Measurements from ENCODE around the gene SLC35A2.

Gene SLC35A2

GRCh38 chrX:48918643-48919340 is 7.3 kb upstream of the SLC35A2 start, which contains the start of gene PIM2:
PIM2 (minus strand) TSS chrX:48919024; CDS start chrX:48918834, 190 bp downstream.
- peak within 1 kb of the TSS; percentile 76 for H3K4me3 ChIP-seq (ENCODE audit: severe bottlenecking)
- H3K4me1 ChIP-seq (ENCODE audit: insufficient read depth, poor library complexity, severe bottlenecking) = peaks cover 3% of the 10 kb centered on the region
- ATAC-seq (ENCODE audit: low read depth) = peak; percentile 82
- TF ChIP-seq CTCF (IDR thresholded peaks at IDR 0.05; ENCODE audit: poor library complexity, severe bottlenecking) = no peak
- no peaks in the 10 kb centered on the region for H3K27me3 ChIP-seq (ENCODE audit: insufficient read depth, poor library complexity, severe bottlenecking)
- H3K36me3 ChIP-seq (ENCODE audit: low read depth) = peaks cover 21% of the 10 kb centered on the region
- H3K27ac ChIP-seq (ENCODE audit: poor library complexity, severe bottlenecking) = peak within 1 kb of the TSS; percentile 53
- DNase-seq (ENCODE audit: low spot score) = peak; percentile 90
- H3K9me3 ChIP-seq (ENCODE audit: severe bottlenecking) = no peaks in the 10 kb centered on the region

GRCh38 chrX:48918301-48918642 is 6.8 kb upstream of the SLC35A2 start:
- TF ChIP-seq CTCF (IDR thresholded peaks at IDR 0.05; ENCODE audit: poor library complexity, severe bottlenecking) = no peak
- ATAC-seq (ENCODE audit: low read depth) (no peak), DNase-seq (ENCODE audit: low spot score) (no peak)
- peak overlapping the region; percentile 76 for H3K4me3 ChIP-seq (ENCODE audit: severe bottlenecking)
- no peaks in the 10 kb centered on the region for H3K27me3 ChIP-seq (ENCODE audit: insufficient read depth, poor library complexity, severe bottlenecking)
- peaks cover 3% of the 10 kb centered on the region for H3K4me1 ChIP-seq (ENCODE audit: insufficient read depth, poor library complexity, severe bottlenecking)
- H3K9me3 ChIP-seq (ENCODE audit: severe bottlenecking) = no peaks in the 10 kb centered on the region
- peaks cover 21% of the 10 kb centered on the region for H3K36me3 ChIP-seq (ENCODE audit: low read depth)
- H3K27ac ChIP-seq (ENCODE audit: poor library complexity, severe bottlenecking) = peak overlapping the region; percentile 53

GRCh38 chrX:48917139-48918001 is 5.9 kb upstream of the SLC35A2 start:
- peak overlapping the region; percentile 53 for H3K27ac ChIP-seq (ENCODE audit: poor library complexity, severe bottlenecking)
- peak; percentile 78 for DNase-seq (ENCODE audit: low spot score)
- no peaks in the 10 kb centered on the region for H3K27me3 ChIP-seq (ENCODE audit: insufficient read depth, poor library complexity, severe bottlenecking)
- peak; percentile 38 for ATAC-seq (ENCODE audit: low read depth)
- peak; percentile 89 for TF ChIP-seq CTCF (IDR thresholded peaks at IDR 0.05; ENCODE audit: poor library complexity, severe bottlenecking)
- H3K36me3 ChIP-seq (ENCODE audit: low read depth) = peaks cover 21% of the 10 kb centered on the region
- peak overlapping the region; percentile 76 for H3K4me3 ChIP-seq (ENCODE audit: severe bottlenecking)
- no peaks in the 10 kb centered on the region for H3K9me3 ChIP-seq (ENCODE audit: severe bottlenecking)
- H3K4me1 ChIP-seq (ENCODE audit: insufficient read depth, poor library complexity, severe bottlenecking) = peaks cover 3% of the 10 kb centered on the region

GRCh38 chrX:48914593-48915493 is 3.4 kb upstream of the SLC35A2 start:
- no peaks in the 10 kb centered on the region for H3K9me3 ChIP-seq (ENCODE audit: severe bottlenecking)
- ATAC-seq (ENCODE audit: low read depth) (no peak), DNase-seq (ENCODE audit: low spot score) (no peak)
- no peak overlapping the region for H3K4me3 ChIP-seq (ENCODE audit: severe bottlenecking)
- no peak overlapping the region for H3K27ac ChIP-seq (ENCODE audit: poor library complexity, severe bottlenecking)
- peaks cover 3% of the 10 kb centered on the region for H3K4me1 ChIP-seq (ENCODE audit: insufficient read depth, poor library complexity, severe bottlenecking)
- no peak for TF ChIP-seq CTCF (IDR thresholded peaks at IDR 0.05; ENCODE audit: poor library complexity, severe bottlenecking)
- H3K27me3 ChIP-seq (ENCODE audit: insufficient read depth, poor library complexity, severe bottlenecking) = no peaks in the 10 kb centered on the region
- peaks cover 21% of the 10 kb centered on the region for H3K36me3 ChIP-seq (ENCODE audit: low read depth)
